Stimulated activated naive CD8-positive, alpha-beta T cell treated with anti-CD3 and anti-CD28 coated beads, Interleukin-15, Interleukin-2, amounts not matched to agents 100 ng/mL and 50 ng/mL, for 24 hours (primary cell): ENCODE measurements around the gene PCDH18.
"Not testable (repeated sequence)": the region's sequence is repeated elsewhere in the genome, so short reads cannot be mapped to it uniquely, and the experiment has no call there.

ENCODE experiments used
- H3K27ac Mint-ChIP-seq: one replicate; pipeline ENCODE4 v1.8.0; 2021; ENCODE audit warnings: mild to moderate bottlenecking, mixed read lengths
- H3K27me3 Mint-ChIP-seq: one replicate; pipeline ENCODE4 v1.8.0; 2021; ENCODE audit warnings: mixed read lengths
- H3K36me3 Mint-ChIP-seq: one replicate; pipeline ENCODE4 v1.8.0; 2021; ENCODE audit warnings: low read depth, mixed read lengths
- H3K4me1 Mint-ChIP-seq: one replicate; pipeline ENCODE4 v1.8.0; 2021; ENCODE audit warnings: low read depth, mixed read lengths
- H3K4me3 Mint-ChIP-seq: one replicate; pipeline ENCODE4 v1.8.0; 2021; ENCODE audit warnings: mild to moderate bottlenecking, mixed read lengths
- H3K9me3 Mint-ChIP-seq: one replicate; pipeline ENCODE4 v1.8.0; 2021; ENCODE audit warnings: mixed read lengths

The PCDH18 gene

DNA sequence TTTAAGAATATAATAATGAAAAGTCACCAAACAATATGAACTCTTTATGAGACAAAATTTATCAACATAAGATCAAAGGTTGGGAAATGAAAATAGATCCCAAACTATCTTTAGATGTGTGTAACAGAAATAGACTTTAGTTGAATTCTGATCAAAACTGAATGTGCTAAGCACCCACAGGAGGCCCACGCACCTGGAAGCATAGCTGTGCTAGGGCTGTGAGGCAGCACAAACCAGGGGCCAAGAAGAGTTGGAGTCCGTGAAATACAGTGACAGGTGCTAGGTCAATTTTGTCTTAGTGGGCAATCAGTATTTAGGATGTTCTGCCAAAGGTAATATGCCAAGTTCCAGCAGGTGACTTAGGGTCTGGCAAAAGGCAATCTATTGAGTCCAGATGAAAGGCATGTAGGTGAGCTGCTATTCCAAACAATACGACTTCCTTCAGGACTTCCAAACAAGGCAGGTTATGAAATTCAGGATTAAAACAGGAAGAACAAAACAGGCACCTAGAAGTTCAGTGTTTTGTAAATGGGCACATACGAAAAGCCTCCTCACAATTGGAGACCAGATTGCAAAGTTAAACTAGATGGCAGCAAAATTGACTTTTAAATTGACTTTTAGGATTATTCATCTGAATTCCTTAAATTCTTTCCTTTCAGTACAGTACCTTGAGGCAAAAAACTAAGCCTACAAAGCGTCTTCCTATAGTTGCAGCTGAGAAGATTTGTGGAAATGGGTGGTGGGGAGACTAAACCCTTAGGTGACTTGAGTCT lies 4.7 kb upstream of the PCDH18 start:
- Mint-ChIP-seq H3K9me3 (peaks cover 3% of the 10 kb centered on the region), H3K27ac (no peak overlapping the region), H3K4me1 (no peaks in the 10 kb centered on the region), H3K36me3 (no peaks in the 10 kb centered on the region), H3K4me3 (no peak overlapping the region), H3K27me3 (no peaks in the 10 kb centered on the region)

DNA sequence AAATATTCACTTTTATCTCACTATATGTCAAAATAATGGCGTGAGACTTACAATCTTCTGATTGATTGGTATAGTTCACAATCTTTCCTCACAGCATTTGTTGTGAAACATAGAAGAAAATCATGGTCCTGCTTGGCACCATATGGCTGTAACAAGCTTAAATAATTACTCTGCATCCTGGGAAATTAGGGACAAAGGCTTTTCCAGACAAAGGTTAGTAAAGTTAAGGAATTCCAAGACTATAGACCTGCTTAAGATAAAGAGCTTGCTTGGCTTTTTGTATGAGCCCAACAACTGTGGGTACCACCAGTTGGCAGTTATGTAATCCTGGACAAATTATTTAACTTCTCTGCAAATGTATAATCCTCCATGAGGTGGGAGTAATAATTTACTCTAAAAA lies 3.4 kb upstream of the PCDH18 start:
- no peaks in the 10 kb centered on the region for H3K27me3 Mint-ChIP-seq
- H3K4me1 Mint-ChIP-seq: no peaks in the 10 kb centered on the region
- no peaks in the 10 kb centered on the region for H3K36me3 Mint-ChIP-seq
- H3K27ac Mint-ChIP-seq: no peak overlapping the region
- no peaks in the 10 kb centered on the region for H3K9me3 Mint-ChIP-seq
- H3K4me3 Mint-ChIP-seq: no peak overlapping the region

DNA sequence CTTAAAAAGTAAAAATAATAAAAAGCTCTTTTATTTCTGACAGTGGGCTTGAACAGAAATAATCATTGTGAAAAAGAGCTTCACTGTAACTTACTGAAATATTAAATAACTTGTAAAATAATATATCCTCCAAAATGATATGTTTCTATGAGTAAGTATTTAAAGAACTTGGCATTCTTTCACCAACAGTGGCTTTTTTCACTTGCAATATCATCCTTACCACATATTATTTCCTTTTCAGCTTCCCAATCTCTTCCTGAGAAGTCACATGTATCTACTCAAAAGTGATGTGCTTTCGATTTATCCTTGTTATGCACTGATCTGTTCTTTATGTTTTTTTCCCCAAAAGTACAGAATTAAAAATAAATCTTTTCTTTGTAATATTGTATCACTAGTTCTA lies 2.2 kb upstream of the PCDH18 start:
- no peaks in the 10 kb centered on the region for H3K36me3 Mint-ChIP-seq
- H3K4me1 Mint-ChIP-seq: no peaks in the 10 kb centered on the region
- H3K9me3 Mint-ChIP-seq: no peaks in the 10 kb centered on the region
- H3K4me3 Mint-ChIP-seq: no peak overlapping the region
- no peaks in the 10 kb centered on the region for H3K27me3 Mint-ChIP-seq
- H3K27ac Mint-ChIP-seq: no peak overlapping the region

DNA sequence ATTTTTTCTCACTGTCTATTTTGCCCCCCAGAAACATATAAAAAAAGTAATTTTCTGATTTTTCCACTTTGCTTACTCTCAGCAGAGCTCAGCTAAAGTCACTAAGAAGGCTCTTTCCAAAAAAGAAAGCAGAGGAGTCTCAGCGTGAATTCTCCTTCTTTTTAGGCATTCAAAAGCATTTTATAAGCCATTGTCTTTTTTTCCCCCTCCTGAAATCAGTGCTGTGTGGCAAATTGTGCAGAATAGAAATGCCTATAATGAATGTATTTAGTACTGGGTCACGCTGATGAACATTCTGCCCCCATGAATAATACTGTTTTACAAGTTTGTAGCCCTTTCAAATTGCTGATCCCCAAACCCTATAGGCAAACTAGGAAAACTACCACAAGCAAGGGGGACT lies 1.6 kb upstream of the PCDH18 start:
- Mint-ChIP-seq H3K4me3 (no peak overlapping the region), H3K27ac (no peak overlapping the region), H3K36me3 (no peaks in the 10 kb centered on the region), H3K9me3 (no peaks in the 10 kb centered on the region), H3K27me3 (no peaks in the 10 kb centered on the region), H3K4me1 (no peaks in the 10 kb centered on the region)

DNA sequence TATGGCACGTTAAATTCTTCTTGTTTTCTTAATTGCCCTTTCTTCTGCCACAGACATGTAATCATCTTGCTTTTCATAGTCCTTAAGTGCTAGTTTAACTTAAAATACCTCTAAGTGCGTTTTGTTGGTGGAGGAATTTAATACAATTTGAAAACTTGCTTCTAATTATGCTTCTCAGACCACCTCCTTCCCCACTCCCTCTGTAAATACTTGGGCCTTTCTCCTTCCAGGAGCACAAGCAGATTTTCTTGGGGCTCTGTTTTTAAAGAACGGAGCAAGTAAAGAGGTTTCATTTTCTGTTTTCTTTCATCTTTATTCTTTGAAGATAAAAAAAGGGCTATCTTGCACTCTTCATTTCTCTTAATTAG lies 559 bp upstream of the PCDH18 start:
- no peaks in the 10 kb centered on the region for H3K9me3 Mint-ChIP-seq
- no peaks in the 10 kb centered on the region for H3K36me3 Mint-ChIP-seq
- H3K27me3 Mint-ChIP-seq: no peaks in the 10 kb centered on the region
- no peak overlapping the region for H3K27ac Mint-ChIP-seq
- no peak overlapping the region for H3K4me3 Mint-ChIP-seq
- no peaks in the 10 kb centered on the region for H3K4me1 Mint-ChIP-seq

DNA sequence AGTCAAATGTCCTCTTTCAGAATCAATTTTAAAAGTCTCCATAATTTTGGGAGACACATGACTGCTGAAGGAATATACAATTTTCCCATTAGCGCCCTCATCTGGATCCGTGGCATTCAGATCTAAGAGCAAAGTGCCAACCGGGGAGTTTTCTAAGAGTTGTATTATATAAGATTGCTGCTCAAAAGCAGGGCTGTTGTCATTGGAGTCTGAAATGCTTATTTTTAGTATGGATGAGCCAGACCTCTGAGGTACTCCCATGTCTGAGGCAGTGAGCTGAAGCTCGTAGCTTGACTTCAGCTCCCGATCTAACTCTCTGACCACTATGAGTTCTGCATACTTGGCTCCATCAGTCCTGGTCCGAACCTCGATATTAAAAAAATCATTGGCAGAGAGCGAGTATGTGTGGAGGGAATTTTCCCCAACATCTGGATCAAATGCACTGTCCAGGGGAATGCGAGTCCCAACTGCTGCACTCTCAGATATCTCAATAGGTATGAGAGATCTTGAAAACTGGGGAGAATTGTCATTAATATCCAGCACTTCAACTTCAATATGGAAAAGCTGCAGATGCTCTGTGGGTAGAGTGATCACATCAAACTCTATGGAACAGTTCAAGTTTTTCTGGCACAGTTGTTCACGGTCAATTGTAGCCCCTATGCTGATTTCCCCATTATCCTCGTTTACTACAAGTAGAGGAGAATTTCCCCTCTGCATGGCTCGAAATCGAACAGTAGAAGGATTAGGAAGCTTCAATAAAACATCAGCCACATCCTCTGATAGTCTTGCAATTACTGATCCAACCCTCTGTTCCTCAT lies 917 bp downstream of the PCDH18 start:
- Mint-ChIP-seq H3K27me3 (no peaks in the 10 kb centered on the region), H3K36me3 (no peaks in the 10 kb centered on the region), H3K4me3 (no peak overlapping the region), H3K4me1 (no peaks in the 10 kb centered on the region), H3K27ac (no peak overlapping the region), H3K9me3 (no peaks in the 10 kb centered on the region)

DNA sequence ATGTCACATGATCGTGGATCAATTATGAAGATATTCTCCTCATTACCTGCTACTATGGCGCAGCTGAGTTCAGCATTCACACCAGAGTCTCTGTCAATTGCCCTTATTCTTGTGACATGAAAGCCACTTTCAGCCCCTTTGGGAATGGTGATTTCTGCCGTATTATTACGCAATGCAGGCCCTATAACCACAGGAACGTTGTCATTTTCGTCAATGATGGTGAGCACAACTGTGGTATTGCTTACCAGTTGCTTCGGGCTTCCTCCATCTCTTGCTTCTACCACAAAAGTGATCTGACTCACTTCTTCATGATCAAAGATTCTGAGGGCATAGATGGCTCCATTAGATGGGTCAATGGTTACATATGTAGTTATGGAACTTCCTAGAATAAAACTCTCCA lies 2.1 kb downstream of the PCDH18 start:
- no peaks in the 10 kb centered on the region for H3K27me3 Mint-ChIP-seq
- H3K4me1 Mint-ChIP-seq: no peaks in the 10 kb centered on the region
- no peaks in the 10 kb centered on the region for H3K36me3 Mint-ChIP-seq
- H3K9me3 Mint-ChIP-seq: no peaks in the 10 kb centered on the region
- H3K27ac Mint-ChIP-seq: no peak overlapping the region
- no peak overlapping the region for H3K4me3 Mint-ChIP-seq

DNA sequence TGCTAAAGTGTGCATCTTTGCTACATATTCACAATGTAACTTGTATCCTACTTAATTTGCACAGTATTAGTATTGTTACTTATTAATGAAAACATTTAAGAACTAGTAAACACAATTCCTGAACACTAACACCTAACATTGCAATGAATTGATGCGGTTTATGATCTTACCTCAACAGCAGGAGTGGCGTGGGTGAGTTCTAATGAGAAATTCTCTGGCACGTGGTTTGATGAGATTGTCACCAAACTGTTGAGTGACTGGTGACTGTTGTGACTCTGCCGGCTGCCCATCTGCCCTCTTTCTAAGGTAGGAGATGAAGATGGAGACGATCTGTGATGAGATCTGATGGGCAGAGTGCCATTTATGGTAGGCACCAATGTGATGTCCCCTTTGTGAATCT lies 2.9 kb downstream of the PCDH18 start:
- H3K27me3 Mint-ChIP-seq: no peaks in the 10 kb centered on the region
- H3K36me3 Mint-ChIP-seq: no peaks in the 10 kb centered on the region
- no peak overlapping the region for H3K27ac Mint-ChIP-seq
- no peaks in the 10 kb centered on the region for H3K9me3 Mint-ChIP-seq
- H3K4me1 Mint-ChIP-seq: no peaks in the 10 kb centered on the region
- no peak overlapping the region for H3K4me3 Mint-ChIP-seq

DNA sequence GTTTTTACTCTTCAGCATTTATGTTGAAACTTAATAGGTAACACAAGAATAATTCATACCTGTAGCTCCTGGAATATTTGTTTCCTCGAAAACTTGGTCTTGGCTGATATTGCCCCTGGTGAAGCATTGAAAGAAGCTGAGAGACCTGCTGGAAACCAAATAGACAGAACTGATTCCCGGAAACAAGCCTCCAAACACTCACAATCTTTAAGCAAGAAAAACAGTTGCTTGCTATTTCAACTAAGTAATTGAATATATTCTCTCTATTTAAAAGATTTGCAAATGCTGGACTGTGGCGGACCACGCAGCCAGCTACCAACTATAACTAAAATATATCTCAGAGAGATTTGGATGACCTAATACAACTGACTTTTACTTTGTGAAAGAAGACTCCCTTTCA lies 3.6 kb downstream of the PCDH18 start:
- H3K4me1 Mint-ChIP-seq: no peaks in the 10 kb centered on the region
- no peaks in the 10 kb centered on the region for H3K9me3 Mint-ChIP-seq
- H3K36me3 Mint-ChIP-seq: no peaks in the 10 kb centered on the region
- no peak overlapping the region for H3K27ac Mint-ChIP-seq
- no peak overlapping the region for H3K4me3 Mint-ChIP-seq
- no peaks in the 10 kb centered on the region for H3K27me3 Mint-ChIP-seq

DNA sequence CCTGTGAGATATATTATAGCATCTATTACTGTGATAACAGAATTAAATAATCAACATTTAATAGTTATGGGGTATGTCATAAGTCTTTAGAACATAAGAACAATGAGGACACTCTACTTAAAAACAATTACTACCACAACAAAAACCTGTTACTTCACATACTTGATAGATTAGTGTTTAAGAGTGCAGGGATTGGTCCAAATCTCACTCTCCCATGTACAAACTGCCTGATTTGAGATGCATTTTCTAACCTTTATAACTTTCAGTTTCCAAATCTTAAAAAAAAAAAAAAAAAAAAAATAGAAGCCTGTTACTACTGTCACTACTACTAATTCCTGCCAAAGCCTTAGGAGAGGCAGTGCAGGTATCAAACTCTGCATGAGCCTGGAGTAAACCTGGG lies 5.6 kb downstream of the PCDH18 start:
- H3K9me3 Mint-ChIP-seq: no peaks in the 10 kb centered on the region
- no peaks in the 10 kb centered on the region for H3K27me3 Mint-ChIP-seq
- H3K4me1 Mint-ChIP-seq: no peaks in the 10 kb centered on the region
- no peak overlapping the region for H3K27ac Mint-ChIP-seq
- H3K36me3 Mint-ChIP-seq: no peaks in the 10 kb centered on the region
- H3K4me3 Mint-ChIP-seq: no peak overlapping the region

DNA sequence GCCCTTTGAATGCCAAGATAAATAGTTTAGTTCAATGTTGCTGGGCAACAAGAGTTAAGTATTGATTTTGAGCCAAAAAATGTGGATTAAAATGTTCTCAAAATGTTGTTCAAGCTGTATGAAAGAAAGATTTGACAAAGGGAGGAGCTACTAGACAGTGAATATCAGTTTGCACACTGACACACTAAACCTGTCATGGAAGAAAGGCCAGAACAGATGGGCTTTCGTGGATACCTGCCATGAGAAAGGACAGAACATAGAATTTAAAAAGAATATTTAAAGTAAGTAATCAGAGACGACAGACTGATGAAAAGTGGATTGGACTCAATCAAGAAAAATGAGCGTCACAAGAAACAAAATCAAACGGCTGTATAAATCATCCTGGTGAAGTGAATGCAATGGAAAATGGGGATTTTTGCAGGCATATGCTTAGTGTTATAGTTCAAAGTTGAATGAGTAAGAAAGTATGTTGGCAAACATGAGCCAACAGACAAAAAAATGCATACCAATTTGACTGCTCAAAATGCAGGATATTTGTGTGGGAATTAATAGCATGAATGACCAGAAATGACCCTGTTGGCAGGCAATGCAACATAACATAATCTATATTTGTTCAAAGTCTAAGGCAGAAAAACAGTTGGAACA lies 7.4 kb downstream of the PCDH18 start:
- Mint-ChIP-seq H3K27me3 (no peaks in the 10 kb centered on the region), H3K4me1 (no peaks in the 10 kb centered on the region), H3K36me3 (no peaks in the 10 kb centered on the region), H3K27ac (no peak overlapping the region), H3K9me3 (no peaks in the 10 kb centered on the region), H3K4me3 (no peak overlapping the region)

DNA sequence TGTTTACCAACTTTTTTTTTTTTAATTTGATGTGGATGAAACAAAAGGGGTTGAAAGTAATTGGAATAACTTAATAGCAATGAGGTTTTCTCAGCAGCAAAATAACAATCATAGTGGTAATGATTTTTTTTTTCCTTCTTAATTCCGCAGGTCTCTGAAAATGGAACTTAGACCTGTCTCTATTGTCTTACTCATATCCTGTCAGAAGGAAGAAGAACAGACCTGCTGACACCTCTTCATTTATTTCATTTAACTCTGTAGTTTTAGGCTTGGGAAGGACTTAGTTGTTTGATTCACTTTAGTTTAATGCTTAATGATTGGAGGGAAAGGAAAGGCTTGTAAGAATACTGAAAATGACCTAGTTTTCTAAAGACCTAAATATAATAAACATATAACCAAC lies 9.0 kb downstream of the PCDH18 start:
- Mint-ChIP-seq H3K27me3 (no peaks in the 10 kb centered on the region), H3K4me3 (no peak overlapping the region), H3K36me3 (no peaks in the 10 kb centered on the region), H3K4me1 (no peaks in the 10 kb centered on the region), H3K9me3 (no peaks in the 10 kb centered on the region), H3K27ac (no peak overlapping the region)

DNA sequence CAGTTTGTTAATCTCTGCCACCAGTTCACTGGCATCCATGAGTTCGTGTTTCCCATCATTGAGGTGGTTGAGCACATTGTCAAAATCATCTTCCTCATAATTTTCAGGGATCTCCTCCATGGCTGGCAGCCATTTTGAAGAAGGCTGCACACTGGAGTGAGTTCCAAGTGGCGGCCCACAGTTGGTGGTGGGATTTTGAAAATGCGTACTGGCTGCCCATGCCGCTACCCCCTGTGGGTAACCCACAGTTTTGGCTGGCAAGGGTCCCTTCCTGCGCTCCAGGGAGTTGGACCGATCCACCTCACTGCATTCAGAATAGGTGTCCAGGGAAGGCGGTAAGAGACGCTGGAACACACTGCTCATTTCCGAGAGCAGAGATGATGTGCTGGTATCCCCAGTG lies 11.2 kb downstream of the PCDH18 start:
- Mint-ChIP-seq H3K4me3 (no peak overlapping the region), H3K36me3 (no peaks in the 10 kb centered on the region)

DNA sequence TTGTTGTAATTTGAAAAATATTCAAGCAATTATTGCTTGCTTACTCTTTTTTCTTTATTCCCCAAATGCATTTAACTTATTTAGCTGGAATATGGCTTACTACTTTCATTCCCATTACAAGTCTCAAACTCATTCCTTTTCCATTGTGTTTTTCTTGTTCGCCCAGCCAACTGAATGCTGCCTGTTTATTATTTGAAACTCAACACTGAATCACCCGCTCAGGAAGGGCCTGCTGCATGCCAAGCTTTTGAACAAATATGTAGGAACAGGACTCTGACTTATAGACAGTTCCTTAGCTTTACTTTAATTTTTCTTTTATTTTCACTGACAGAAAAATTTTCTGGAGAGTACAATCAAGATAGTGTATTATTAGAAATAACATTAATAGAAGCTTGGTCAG lies 12.9 kb downstream of the PCDH18 start:
- Mint-ChIP-seq H3K36me3 (no peaks in the 10 kb centered on the region), H3K4me1 (no peaks in the 10 kb centered on the region), H3K27ac (no peak overlapping the region), H3K27me3 (no peaks in the 10 kb centered on the region), H3K9me3 (no peaks in the 10 kb centered on the region), H3K4me3 (no peak overlapping the region)

More for the DNA sequence above, 11.2 kb downstream of the PCDH18 start:
- no peaks in the 10 kb centered on the region for H3K27me3 Mint-ChIP-seq
- no peaks in the 10 kb centered on the region for H3K4me1 Mint-ChIP-seq
- no peaks in the 10 kb centered on the region for H3K9me3 Mint-ChIP-seq
- H3K27ac Mint-ChIP-seq: no peak overlapping the region

DNA sequence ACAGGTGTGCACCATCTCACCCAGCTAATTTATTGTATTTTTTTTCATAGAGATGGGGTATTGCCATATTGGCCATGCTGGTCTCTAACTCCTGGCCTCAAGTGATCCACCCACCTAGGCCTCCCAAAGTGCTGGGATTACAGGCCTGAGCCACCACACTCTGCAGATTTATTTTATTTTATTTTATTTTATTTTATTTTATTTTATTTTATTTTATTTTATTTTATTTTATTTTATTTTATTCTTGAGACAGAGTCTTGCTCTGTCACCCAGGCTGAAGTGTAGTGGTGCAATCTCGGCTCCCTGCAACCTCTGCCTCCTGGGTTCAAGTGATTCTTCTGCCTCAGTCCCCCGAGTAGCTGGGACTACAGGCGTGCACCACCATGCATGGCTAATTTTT lies 15.0 kb downstream of the PCDH18 start:
- H3K36me3 Mint-ChIP-seq, H3K4me1 Mint-ChIP-seq: not testable (repeated sequence)

More for the DNA sequence above, 15.0 kb downstream of the PCDH18 start:
- H3K27ac Mint-ChIP-seq, H3K27me3 Mint-ChIP-seq, H3K4me3 Mint-ChIP-seq, H3K9me3 Mint-ChIP-seq: not testable (repeated sequence)
